ENCODE data around the gene LMNTD1.

LMNTD1 gene

GRCh38 chr12:25526778-25527177, 26.3 kb downstream of the LMNTD1 start:
- Histone ChIP-seq H3K4me2 (ENCODE audit: low read length) (no peak overlapping the region), H3K79me2 (ENCODE audit: insufficient read depth, low read length) (no peaks in the 10 kb centered on the region), H3K36me3 (ENCODE audit: insufficient read depth, low read length) (no peaks in the 10 kb centered on the region), H4K20me1 (ENCODE audit: insufficient read depth, low read length) (no peaks in the 10 kb centered on the region), H3K4me1 (ENCODE audit: insufficient read depth, low read length, severe bottlenecking) (no peaks in the 10 kb centered on the region), H3K4me3 (ENCODE audit: low read depth, low read length, poor library complexity, severe bottlenecking) (no peak overlapping the region), H3K9me3 (ENCODE audit: low read length) (no peaks in the 10 kb centered on the region), H2AFZ (ENCODE audit: low read length) (no peak overlapping the region), H3K27ac (ENCODE audit: low read depth, low read length, poor library complexity, severe bottlenecking) (no peak overlapping the region), H3K9me2 (ENCODE audit: low read depth, low read length) (no peaks in the 10 kb centered on the region), H3K9ac (ENCODE audit: low read length) (no peak overlapping the region), H3K27me3 (ENCODE audit: insufficient read depth, low read length) (no peaks in the 10 kb centered on the region), H3F3A (ENCODE audit: insufficient read depth, low read length) (no peaks in the 10 kb centered on the region)
- TF ChIP-seq EZH2 (IDR thresholded peaks at IDR 0.05; ENCODE audit: borderline replicate concordance, low read length): no peak
- TF ChIP-seq CTCF (IDR thresholded peaks at IDR 0.05; ENCODE audit: low read length): no peak

GRCh38 chr12:25524366-25524765, 28.7 kb downstream of the LMNTD1 start:
- Histone ChIP-seq H2AFZ (ENCODE audit: low read length) (no peak overlapping the region), H3K4me2 (ENCODE audit: low read length) (no peak overlapping the region), H3K36me3 (ENCODE audit: insufficient read depth, low read length) (no peaks in the 10 kb centered on the region), H3K9ac (ENCODE audit: low read length) (no peak overlapping the region), H3K4me1 (ENCODE audit: insufficient read depth, low read length, severe bottlenecking) (no peaks in the 10 kb centered on the region), H3K27ac (ENCODE audit: low read depth, low read length, poor library complexity, severe bottlenecking) (no peak overlapping the region), H3K27me3 (ENCODE audit: insufficient read depth, low read length) (no peaks in the 10 kb centered on the region), H3K4me3 (ENCODE audit: low read depth, low read length, poor library complexity, severe bottlenecking) (no peak overlapping the region), H3K79me2 (ENCODE audit: insufficient read depth, low read length) (no peaks in the 10 kb centered on the region), H4K20me1 (ENCODE audit: insufficient read depth, low read length) (no peaks in the 10 kb centered on the region), H3K9me3 (ENCODE audit: low read length) (no peaks in the 10 kb centered on the region), H3F3A (ENCODE audit: insufficient read depth, low read length) (no peaks in the 10 kb centered on the region), H3K9me2 (ENCODE audit: low read depth, low read length) (no peaks in the 10 kb centered on the region)
- TF ChIP-seq CTCF (IDR thresholded peaks at IDR 0.05; ENCODE audit: low read length) (no peak), EZH2 (IDR thresholded peaks at IDR 0.05; ENCODE audit: borderline replicate concordance, low read length) (no peak)

- Histone ChIP-seq H3K9me3 (ENCODE audit: low read length) (no peaks in the 10 kb centered on the region), H3K4me2 (ENCODE audit: low read length) (no peak overlapping the region), H3K79me2 (ENCODE audit: insufficient read depth, low read length) (no peaks in the 10 kb centered on the region), H3F3A (ENCODE audit: insufficient read depth, low read length) (no peaks in the 10 kb centered on the region), H3K9ac (ENCODE audit: low read length) (no peak overlapping the region), H2AFZ (ENCODE audit: low read length) (no peak overlapping the region), H3K4me1 (ENCODE audit: insufficient read depth, low read length, severe bottlenecking) (no peaks in the 10 kb centered on the region), H4K20me1 (ENCODE audit: insufficient read depth, low read length) (no peaks in the 10 kb centered on the region), H3K36me3 (ENCODE audit: insufficient read depth, low read length) (no peaks in the 10 kb centered on the region), H3K9me2 (ENCODE audit: low read depth, low read length) (no peaks in the 10 kb centered on the region), H3K4me3 (ENCODE audit: low read depth, low read length, poor library complexity, severe bottlenecking) (no peak overlapping the region), H3K27me3 (ENCODE audit: insufficient read depth, low read length) (no peaks in the 10 kb centered on the region), H3K27ac (ENCODE audit: low read depth, low read length, poor library complexity, severe bottlenecking) (no peak overlapping the region)
- TF ChIP-seq CTCF (IDR thresholded peaks at IDR 0.05; ENCODE audit: low read length) (no peak), EZH2 (IDR thresholded peaks at IDR 0.05; ENCODE audit: borderline replicate concordance, low read length) (no peak)
Measured at GRCh38 chr12:25521625-25522256, 31.3 kb downstream of the LMNTD1 start.

Measured in OCI-LY1 (cell line).